GM21717 (cell line): ENCODE data around the gene WSB1.
"Not testable (repeated sequence)": the region's sequence is repeated elsewhere in the genome, so short reads cannot be mapped to it uniquely, and the experiment has no call there.

ENCODE experiments used
- ATAC-seq: cut with Tn5 transposase; IDR thresholded peaks from one replicate; pipeline ENCODE4 v1.9.1; 2021; ENCODE audit warnings: mild to moderate bottlenecking, moderate library complexity; ENCODE audit not compliant: unreplicated experiment

WSB1 gene

DNA sequence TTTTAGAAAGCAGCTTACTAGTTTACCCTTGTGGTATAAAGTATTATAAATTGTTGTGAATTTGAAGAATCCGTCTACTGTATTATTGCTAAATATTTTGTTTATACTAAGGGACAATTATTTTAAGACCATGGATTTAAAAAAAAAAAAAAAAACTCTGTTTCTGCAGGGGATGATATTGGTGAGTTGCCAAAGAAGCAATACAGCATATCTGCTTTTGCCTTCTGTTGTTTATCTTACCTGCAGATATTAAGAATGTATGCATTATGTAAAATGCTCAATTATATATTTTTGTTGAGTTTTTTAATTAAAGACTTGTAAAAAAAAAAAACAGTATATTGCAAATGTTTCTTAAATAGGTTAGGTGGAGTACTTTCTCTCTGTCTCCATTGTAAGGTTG is 19.4 kb downstream of the WSB1 start:
- ATAC-seq: no peak

DNA sequence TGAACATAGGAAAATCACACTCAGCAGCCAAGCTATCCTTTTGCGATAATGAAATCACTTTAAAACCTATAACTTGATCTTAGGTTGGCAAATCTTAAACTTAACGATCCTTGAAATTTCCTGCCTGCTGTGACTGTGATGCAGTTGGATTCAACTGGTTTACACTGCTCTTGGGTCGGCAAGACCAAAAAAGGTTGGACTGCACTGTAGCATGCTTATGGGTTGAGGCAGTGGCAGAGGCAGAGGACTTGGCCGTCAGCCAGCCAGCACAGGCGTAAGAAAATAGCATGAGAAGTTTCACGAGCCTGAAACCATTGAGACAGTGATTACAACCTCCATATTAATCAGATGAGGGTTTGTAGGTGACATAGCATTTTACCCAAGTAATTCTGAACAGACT is 21.4 kb downstream of the WSB1 start:
- no peak for ATAC-seq

DNA sequence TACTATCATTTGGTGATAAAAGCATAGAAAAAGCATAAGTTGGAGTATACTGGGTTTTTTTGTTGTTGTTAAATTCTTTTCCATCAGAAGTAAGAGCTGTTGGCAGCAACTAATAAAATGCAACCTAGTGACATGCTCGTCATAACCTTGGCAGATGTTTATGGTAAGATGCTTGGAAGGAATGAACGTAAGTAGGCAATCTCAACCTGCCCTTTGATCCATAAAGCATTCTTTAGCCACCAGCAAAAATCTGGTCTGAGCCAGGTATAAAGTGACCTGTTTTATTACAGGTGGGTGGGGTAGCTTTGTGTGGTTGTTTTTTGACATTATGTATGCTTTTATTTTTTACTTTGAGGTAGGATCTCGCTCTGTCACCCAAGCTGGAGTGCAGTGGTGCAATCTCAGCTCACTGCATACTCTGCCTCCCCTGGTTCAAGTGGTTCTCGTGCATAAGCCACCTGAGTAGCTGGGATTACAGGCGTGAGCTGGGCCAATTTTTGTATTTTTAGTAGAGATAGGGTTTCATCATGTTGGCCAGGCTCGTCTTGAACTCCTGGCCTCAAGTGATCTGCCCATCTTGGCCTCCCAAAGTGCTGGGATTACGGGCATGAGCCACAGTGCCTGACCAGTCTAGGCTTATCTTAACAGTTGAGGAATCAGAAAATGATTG is 22.0 kb downstream of the WSB1 start:
- ATAC-seq: no peak

DNA sequence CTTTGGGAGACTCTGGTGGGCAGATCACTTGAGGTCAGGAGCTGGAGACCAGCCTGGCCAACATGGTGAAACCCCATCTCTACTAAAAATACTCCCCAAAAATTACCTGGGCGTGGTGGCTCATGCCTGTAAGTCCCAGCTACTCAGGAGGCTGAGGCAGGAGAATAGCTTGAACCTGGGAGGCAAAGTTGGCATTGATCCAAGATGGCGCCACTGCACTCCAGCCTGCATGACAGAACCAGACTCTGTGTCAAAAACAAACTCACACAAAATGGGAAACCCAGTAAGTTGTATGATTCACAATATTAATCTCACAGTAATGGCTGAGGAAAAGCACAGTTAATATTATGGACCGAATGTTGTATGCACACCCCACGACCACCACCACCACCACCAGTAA is 24.3 kb downstream of the WSB1 start:
- no peak for ATAC-seq

DNA sequence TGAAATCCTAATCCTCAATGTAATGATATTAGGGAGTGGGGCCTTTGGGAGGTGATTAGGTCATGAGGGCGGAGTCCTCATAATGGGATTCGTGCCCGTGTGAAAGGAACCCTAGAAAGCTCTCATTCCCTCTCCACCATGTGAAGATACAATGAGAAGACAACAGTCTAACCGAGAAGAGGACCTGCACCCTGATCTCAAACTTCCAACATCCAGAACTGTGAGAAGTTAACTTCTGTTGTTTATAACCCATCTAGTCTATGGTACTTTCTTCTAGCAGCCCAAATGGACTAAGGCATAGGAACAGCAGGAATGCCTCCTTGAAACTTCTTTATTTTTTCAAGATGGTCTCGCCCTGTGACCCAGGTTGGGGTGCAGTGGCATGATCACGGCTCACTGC is 24.7 kb downstream of the WSB1 start:
- ATAC-seq: no peak

DNA sequence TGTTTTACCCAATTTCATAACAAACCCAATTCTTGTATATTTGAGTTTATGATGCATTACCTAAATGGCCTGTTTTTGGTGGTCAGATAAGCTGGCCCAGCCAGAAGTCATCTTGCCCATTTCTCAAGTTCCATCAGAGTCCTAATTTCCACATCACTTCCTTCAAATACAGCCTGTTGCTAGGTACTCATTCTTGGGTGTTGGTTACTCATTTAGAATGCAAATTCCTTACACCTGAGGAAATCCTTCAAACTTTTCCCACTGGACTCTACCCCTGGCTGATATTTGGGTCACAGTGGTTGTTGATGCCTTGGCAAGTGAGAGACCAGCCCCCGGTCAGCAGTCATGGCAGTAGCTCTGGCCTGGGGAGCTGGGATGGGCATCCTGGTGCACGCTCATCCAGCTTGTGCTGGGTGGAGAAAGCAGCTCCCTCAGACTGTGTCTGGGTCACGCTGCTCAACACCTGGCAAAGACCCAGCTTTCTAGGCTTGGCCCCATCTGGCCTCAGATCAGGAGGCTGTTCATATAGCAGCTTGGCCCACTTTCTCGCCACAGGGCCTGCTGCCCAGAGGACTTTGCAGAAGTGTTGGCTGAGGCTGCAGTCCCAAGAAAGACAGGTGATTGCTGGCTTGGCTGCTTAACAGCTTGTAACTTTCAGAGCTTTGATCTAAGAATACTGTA is 25.8 kb downstream of the WSB1 start:
- no peak for ATAC-seq

DNA sequence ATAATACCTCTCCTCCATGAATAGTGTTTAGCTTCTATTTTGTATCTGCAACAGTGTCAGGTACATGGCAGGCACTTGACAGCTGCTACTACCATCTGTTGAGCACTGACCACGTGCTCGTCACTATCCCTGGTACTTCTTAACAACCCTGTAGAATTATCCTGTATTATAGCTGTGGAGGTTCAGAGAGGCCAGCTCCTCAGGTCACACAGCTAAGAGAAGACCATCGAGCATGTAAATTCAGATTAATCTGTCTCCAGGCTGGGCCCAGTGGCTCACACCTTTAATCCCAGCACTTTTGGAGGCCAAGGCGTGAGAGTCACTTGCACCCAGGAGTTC is 26.3 kb downstream of the WSB1 start:
- no peak for ATAC-seq

DNA sequence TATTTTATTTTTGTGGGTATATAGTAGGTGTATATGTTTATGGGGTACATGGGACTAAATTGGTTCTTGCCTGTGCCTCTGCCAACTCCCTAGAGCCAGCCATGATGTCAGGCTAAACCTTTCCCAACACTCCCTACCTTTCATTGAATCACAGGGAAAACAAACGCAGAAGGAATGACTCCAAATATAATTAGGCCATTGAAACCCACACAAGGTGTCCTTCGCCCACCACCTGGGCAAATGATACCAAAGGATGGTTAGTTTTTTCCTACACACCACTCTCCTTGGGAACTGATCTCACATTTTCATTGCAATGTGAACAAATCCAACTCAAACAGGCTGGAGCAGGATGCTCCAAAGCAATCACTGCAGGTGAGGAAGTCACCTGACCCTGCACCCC is 27.5 kb downstream of the WSB1 start:
- ATAC-seq: no peak

DNA sequence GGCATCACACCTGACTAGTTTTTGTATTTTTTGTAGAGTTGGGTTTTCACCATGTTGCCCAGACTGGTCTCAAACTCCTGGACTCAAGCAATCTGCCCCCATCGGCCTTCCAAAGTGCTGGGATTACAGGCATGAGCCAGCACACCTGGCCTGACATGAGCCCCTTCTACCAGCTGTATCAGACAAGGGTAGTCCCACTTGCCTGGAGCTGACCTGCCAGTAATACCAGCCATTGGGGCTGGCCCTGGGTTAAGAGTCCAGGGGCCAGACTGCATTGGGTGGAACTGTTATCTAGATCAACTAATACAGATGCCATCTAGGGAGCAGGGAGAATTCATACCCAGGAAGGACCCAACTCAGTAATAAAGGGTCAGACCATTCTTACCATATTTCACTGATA is 28.1 kb downstream of the WSB1 start:
- ATAC-seq: no peak

DNA sequence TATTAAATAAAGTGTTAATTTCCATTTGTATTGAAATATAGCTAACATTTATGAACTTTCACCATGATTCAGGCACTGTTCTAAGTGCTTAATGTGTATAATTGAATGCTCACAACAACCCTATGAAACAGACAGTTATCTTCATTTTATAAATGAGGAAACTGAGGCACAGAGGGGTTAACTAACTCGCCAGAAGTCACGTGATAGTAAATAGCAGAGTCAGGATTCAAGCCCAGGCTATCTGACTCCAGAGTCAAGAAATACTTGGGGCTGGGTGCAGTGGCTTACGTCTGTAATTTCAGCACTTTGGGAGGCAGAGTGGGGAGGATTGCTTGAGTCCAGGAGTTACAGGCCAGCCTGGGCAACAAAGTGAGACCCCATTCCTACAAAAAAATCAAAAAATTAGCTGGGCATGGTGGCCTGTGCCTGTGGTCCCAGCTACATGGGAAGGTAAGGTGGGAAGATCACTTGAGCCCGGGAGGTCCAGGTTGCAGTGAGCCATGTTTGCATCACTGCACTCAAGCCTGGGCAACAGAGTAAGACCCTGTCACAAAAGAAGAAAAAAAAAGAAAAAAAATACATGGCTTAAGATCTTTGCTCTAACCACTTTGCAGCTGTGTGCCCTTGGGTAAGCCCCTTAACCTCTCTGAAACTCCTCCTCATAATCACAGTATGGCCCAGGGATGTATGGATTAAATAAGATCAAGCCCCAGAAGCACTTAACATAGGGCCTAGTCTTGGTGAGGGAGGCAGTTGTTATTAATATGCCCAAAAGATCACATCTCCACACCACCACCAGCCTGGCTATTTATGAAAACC is 29.0 kb downstream of the WSB1 start:
- no peak for ATAC-seq

DNA sequence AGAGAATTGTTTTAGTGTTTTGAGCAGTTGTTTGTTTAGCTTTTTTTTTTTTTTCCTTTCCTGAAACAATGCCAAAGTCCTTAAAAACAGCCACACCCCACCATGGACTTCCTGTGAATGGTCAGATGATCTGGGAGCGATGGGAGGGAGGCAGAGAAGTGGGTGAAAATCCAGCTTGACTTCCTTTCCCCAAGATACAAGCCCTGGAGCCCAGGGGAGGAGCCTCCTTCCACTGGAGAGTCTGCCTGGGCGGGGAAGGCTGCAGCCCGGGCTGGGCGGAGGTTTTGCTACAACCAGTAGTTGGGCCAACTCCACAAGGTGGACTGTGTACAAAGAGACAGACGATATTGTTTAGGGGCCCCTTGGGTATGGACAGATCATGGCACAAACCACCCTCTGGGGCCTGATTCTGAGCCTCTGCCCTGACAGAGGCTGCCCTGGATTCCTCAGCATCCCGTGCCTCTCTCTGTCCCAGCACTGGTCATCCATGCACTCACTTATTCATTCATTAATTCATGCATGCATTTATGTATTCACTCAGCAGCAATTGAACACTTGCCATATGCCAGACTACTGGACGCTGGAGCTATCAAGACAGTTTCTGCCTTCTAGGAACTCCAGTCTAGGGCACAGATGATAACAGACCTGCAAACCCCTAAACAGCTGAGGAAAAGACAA is 29.8 kb downstream of the WSB1 start:
- no peak for ATAC-seq

DNA sequence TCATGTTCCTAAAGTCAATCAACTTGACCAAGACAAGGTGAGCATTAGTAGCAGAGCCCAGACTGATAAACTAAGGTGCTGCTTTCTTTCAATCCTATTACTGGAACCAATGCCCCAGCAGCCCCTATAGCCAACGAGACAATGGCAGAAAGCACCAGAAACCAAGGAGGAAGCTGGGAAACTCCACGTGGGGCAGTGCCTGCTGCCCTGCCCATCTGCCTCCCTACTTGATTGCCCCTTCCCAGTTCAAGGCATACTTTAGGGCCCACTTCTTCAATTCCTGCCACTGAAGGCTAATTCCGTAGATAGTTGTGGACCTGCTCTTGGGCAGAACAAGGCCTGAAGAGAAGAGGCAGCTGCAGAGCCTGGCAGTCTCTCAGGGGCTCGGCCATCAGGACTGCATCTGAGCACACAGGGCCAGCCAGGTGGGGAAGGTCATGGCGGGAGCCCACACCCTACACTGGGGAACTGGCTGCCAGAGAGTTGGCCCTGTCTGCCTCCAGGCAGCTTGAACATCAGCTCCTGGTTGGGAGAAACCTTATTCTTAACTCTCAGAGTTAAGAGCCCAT is 30.9 kb downstream of the WSB1 start:
- ATAC-seq: no peak

DNA sequence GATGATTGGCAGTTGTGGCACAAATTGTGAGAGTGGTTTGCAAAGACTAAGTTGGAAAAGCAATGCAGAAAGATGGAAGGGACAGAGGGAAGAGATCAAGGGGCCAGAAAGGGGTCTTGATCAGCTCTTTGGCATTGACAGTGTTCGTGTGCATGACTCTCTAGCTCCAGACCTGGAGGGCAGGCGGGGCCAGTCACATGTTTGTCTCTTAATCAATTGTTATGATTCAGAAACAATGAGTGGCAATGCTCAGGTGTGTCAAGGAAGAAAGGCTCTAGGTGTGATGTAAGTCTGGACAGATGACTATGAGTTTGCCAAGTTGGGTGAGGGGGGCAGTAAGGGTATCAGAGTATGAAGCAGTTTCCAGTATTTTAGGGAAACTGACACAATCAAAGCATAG is 32.1 kb downstream of the WSB1 start:
- no peak for ATAC-seq

DNA sequence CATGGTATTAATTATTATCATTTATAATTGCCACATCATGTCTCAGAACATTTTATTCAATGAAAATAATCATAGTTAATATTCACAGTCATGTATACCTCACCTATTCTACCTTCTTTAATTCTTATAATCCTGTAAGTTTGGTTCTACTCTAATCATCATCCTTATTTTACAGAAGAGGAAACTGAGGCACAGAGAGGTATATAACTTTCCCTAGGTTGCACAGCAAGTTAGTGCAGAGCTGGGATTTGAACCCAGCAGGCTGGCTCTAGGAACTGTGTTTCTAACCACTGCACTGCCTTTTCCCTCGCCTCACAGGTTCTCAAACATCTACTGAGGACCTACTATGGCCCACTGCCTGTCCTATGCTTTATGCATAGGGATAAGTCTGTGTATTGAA is 32.7 kb downstream of the WSB1 start:
- ATAC-seq: no peak

DNA sequence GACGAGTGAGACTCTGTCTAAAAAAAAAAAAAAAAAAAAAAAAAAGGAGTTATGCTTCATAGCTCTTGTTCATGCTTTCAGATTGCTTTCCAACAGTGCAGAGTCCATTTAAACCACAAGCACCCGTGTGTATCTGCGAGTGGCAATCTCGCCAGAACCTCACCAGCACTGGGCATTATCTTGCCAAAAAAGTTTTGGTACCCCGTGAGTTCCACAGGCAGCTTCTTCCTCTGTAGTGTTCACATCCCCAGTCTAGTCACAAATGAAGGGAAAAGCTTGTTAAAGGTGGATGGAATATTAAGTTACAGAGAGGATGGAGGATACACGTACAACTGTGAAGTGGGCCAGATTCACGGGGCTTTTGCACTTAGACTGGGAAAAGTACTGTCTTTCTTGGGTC is 33.5 kb downstream of the WSB1 start:
- ATAC-seq: no peak

DNA sequence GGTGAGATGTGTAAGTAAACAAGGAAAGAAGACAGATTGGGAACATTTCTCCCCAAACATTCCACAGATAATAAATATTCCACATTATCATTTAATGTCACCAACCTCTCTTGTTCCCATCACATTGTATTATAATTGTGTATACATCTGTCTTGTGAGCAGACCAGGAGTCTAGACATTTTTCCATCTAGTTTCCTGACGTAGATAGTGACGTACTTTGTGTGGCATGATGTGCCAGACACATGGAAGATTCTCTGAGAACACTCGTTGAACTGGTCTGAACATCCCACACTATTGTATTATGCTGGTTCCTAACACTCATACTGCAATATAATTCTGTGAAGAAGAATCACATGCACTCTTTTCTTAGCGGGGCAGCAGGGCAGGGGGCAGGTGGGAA is 34.0 kb downstream of the WSB1 start:
- ATAC-seq: no peak

DNA sequence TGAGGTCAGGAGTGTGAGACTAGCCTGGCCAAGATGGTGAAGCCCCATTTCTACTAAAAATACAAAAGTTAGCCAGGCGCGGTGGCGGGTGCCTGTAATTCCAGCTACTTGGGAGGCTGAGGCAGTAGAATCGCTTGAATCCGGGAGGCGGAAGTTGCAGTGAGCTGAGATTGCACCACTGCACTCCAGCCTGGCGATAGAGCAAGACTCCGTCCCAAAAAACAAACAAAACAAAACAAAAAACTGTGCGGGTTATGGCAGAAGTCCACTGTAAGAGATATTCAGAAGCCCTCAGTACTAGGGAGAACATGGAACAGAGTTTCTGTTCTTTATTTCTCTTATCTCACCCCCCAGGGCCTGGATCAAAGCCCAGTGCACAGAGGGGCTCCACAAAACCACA is 34.8 kb downstream of the WSB1 start:
- not testable (repeated sequence) for ATAC-seq

DNA sequence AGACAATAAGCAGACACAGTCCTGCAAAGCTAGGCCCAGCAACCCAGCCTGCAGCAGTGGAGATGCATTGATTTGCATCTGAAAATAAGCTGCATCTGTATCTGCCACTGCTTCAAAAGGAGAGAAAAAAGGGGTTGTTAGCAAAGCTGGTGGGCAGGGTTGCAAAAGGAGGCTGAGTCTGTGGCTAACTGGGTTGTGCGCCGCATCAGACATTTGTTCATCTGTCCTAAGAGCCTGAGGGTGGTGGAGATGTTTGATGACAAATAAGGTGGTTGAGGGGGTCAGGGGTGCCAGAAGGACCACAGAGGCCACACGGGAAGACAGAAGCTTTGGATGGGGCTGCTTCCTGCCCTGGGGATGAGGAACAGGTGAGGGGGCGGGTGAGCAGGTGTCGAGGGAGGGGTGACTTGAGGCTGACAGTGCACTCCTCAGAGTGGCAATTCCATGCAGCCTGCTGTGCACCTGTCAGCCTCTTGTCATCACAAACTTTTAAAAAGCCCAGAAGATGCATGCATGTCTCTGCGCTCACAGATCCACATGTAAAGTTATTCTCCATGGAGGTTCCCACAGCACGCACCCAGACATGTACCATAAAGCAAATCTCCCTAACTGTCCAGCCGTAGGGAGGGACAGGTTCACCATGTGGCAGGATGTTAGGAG is 35.4 kb downstream of the WSB1 start:
- no peak for ATAC-seq

DNA sequence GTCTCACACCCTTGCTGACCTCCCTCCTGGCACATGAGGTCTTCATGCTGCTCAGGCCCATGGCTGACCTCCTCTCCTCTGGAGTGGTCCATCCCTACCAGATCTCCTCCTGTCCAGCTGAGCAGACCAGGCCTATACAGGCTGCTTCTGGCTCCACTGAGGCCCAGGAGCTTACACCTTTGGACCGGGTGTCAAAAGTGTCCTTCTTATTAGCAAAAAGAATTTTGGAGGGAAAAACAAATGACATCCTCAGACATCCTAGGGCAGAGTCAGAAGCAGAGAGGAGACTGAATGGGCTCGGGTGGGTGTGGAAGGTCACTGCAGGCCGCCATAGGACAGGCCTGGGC is 38.1 kb downstream of the WSB1 start:
- ATAC-seq: no peak

DNA sequence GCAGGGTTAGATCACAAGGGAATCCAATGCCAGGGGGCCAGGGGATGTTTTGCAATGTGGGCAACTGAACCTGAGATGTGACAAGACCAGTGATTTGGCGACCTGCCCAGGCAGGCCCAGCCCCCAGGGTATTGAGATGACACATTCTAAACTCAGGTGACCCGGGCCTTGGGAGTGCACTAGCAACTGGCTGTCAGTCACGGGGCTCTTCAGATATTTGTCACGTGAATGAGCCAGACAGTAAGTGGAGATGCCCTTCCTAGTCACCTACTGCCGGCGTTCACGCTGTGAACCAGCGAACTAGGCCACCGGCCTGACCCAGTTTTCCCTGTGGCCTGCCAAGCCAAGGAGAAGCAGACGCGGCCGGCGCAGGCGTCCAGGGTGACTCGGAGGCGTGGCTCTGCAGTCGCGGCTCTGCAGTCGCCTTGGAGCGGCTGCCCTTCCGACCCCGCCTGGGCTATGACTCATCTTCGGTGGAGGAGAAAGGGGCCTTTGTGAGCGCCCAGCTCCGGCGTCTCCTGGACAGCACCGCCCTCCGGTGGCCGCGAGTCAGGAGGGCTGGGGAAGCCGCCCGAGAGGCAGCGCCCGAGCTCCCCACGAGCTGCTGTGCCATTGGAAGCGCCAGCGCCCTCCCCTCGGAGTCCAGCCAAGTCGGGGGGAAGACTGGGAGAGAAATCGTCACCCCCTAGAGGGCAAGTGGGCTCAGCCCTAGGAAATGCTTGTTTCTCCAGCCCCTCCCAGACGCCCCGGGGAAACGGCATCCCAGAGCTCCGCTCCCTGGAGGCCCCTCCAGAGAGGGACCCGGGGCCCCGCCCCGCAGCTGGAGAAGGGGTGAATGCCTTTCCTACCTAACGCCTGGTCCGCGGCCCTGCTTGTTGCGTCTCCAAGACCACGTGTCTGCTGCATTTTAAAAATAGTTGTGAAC is 38.8 kb downstream of the WSB1 start:
- peak; percentile 85 for ATAC-seq
